HG02870 (cell line): ENCODE data around the gene LETM1.

ENCODE experiments used
- ATAC-seq: cut with Tn5 transposase; IDR thresholded peaks from one replicate; pipeline ENCODE4 v1.9.1; 2021; ENCODE audit warnings: mild to moderate bottlenecking, moderate library complexity; ENCODE audit not compliant: unreplicated experiment

Gene LETM1

DNA sequence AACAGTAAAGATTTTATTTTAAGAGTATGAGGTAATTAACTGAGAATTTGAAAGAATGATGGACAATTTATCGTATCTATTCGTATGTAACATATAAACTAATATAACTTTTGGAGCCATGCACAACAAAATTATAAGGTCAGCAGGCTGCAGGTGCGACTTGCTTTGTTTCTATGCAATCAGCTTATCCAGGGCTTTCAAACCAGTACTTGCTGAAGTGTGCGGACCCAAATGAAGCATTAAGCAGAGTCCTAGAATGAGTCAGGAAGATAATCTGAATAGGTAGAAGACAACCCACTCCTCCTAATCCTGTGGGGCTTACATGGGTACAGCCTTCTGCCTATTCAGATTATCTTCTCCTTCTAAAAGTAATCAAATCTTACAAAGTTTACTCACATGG, 17.3 kb upstream of the LETM1 start:
- ATAC-seq, result no peak

DNA sequence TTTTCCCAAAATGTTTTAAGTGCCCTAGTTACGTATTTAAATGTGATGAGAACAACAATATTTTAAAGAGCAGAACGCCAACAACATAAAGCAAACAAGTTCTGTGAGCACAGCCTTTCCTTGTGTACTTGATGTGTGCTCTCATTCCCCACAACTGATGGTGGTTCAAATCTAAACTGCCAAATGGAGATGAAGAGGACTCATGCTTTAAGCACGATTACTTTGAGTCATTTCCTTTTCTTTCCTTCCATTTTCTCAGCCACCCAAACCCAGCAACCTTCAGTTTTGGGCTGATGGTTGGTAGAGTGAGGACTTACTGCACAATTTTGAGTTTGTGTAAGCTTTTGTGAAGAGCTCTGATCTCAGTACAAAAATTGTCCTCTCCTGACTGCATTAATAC, 16.9 kb upstream of the LETM1 start:
- ATAC-seq, result no peak

DNA sequence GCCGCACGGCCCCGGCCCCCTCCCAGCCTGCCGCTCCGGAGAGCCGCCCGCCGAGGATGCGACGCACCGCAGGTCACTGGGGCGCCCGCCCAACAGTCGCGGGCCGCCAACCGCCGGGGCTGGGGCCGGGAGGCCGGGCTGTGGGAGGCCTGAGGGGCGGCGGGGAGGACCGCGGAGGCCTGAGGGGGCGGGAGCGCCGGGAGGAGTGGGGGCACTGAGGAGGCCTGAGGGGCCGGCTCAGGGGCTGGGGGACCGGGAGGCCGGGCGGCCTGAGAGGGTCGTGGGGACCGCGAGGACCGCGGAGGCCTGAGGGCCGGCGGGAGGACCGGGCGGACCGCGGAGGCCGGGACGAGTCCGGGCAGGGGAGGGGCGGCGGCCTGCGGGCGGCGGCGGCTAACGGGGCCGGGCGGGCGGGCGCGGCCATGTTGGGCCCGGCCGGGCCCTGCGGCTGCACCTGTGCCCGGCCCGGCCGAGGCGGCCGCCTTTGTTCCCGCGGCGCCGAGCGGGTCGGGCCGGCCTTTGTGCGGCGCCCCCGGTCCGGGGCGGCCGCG, 15.6 kb upstream of the LETM1 start:
- ATAC-seq, result peak; percentile 2

DNA sequence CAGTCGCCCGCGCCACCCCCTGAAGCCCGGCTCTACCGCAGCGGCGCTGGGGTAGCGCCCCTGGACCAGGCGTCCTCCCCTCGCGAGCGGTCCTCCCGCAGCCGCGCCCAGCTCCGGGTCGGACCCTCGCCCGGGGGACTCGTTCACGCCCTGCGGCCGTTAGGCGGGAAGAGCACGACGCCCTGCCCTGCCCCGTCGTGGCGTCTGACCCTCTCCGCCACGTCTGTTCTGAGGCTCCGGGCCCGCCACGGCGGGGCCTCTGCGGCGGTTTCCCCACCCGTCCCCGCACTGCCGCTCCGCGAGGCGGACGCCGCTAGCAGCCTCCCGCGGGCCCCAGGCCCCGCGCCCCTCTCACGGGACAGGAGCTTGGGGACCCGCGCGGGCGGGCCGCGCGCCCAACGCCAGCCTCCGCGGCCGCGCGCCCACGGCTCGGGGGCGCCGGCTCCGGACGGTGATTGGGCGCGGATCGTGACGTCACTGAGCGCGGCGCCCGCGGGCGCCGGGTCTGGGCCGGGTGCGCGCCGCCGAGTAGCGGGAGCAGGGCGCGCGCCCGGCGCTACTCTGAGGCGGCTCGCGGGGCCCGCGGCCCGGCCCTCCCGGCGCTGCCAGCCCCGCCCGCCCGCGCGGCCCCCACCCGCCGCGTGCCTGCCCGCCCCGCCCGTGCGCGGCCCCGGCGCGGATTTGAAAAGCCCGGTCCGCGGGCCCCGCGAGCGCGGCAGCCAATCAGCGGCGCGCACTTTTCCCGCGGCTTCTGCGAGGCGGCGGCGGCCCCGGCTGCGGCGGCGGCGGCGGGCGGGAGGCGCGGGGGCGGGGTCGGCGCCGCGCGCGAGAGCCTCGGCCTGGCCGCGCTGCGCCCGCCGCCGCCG, 14.9 kb upstream of the LETM1 start, which contains the start of gene NSD2:
TSS of gene NSD2 (plus strand) at position 816 of the 866 bp plus-strand sequence. CDS start 29,262 bp downstream, outside the sequence.
- peak; percentile 42 for ATAC-seq

DNA sequence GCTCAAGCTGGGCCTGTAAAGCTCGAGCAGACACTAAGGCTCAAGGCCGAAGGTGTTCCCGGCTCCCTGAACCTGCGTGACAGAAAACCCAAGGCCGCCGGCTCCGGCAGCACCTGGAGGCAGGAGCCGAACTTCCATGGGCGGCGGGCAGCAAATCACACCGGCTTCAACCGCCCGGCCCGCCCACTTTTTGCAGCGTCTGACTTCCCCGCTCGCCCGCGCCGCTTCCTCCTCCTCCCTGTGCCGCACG, 14.3 kb upstream of the LETM1 start:
- ATAC-seq, result peak; percentile 59

DNA sequence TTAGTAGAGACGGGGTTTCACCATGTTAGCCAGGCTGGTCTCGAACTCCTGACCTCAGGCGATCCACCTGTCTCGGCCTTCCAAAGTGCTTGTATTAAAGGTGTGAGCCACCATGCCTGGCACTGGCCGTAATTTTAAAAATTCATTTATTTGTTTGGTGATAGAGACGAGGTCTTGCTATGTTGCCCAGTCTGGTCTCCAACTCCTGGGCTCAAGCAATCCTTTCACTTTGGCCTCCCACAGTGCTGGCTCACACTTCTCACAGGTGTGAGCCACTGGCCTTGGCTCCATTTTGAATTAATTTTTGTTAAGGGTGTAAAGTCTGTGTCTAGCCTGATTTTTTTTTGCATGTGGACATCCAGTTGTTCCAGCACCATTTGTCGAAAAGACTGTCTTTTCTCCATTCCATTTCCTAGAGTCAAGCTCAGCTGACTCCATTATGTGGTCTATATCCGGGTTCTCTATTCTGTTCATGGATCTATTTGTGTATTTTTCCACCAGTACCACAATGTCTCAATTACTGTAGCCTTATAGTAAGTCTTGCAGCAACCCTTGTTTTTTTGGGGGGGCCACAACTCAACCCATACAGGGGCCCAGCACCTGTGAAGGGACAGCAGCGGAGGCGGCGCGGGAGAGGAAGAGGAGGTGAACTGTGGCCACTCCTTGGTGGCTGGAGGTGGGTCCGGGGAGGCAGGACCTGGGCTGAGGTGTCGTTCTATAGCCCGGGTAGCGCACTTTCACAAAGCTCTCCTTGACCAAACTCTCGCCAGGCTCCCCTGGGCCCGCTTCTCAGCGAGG, 13.8 kb upstream of the LETM1 start:
- peak; percentile 14 for ATAC-seq

DNA sequence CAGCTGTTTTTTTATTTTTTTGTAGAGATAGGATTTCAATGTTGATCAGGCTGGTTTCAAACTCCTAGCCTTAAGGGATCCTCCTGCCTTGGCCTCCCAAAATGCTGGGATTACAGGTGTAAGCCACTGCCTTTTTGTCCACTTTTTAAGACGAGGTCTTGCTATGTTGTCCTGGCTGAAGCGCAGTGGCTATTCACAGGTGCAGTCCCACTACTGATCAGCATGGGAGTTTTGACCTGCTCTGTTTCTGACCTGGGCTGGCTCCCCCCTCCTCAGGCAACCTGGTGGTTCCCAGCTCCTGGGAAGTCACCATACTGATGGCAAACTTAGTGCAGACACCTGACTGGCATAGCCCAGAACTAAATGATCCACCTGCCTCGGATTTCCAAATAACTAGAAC, 13.0 kb upstream of the LETM1 start:
- ATAC-seq, result no peak

DNA sequence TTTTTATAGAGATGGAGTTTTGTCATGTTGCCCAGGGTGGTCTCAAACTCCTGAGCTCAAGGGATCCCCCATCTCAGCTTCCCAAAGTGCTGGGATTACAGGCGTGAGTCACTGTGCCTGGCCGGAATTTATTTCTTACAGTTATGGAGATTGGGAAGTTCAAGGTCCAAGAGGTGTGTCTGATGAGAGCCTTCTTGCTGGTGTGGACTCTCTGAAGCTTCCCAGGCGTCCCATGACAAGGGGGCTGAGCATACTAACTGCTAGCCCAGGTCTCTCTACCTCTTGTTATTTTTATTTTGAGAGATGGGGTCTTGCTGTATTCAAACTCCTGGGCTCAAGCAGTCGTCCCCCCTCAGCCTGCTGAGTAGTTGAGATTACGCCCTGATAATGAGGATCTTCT, 12.3 kb upstream of the LETM1 start:
- ATAC-seq, result no peak

DNA sequence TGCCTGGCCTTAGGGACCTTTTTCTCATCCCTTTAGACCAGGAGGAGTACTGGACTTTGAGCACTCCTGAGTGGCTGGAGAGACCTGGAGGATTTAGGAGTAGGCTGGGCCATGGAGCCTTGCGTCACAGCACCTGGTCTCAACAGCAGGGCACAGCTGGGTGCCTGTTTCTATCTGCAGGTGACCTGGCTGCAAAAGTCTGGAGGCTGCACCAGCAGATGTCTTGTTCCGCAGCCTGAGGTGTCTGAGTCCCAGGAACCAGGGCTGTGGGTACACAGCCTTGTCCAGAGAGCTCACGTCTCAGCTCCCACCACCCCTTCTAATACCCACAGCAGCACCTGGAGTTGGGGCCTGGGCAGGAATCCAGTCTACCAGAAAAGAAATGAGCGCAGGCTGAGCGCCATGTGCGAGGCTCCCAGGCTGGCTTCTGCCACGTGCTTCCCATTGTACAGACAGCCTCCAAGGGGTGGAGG, 10.3 kb upstream of the LETM1 start:
- ATAC-seq, result no peak

DNA sequence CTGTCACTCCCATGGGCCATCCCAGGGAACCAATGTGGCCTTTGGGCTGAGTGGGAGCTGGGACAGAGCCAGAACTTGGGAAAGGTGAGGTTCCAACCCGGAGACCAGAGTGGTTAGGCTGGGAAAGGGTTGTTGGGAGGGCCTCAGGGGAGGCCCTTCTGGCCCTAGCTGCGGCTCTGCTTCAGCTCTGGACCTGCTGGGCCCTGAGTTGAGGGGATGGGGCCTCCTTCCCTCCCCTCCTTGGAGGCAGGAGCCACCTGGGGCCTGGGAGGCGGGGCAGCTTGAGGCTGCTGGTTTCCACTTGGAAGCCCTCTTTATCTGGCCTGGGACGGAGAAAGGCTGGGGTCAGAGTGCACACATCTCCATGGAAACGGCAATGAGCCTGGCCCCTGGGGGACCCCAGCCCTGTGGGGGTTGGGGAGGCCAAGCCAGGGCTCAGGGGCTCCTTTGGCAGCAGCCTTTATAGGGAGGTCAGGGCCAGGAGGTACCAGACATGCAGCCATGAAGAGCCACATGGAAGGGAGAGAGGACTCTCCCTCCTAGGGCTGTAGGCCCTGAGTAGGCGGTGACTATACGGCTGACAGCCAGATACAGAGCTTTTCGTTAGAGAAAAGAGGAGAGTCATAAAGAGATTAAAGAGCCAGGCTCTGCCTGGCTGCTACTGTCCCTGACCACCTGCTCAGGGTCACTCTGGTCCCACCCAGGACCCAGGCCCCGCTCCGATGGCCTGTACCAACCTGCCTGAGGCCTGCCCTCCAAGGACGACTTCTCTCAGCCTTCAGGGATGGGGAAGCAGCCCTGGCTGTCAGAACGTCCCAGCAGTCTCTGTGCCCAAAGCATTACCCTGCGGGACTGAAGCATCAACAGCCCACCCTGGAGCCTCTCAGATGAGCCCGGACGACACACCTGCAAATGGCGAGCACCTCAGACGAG, 8.4 kb upstream of the LETM1 start:
- ATAC-seq, result no peak

DNA sequence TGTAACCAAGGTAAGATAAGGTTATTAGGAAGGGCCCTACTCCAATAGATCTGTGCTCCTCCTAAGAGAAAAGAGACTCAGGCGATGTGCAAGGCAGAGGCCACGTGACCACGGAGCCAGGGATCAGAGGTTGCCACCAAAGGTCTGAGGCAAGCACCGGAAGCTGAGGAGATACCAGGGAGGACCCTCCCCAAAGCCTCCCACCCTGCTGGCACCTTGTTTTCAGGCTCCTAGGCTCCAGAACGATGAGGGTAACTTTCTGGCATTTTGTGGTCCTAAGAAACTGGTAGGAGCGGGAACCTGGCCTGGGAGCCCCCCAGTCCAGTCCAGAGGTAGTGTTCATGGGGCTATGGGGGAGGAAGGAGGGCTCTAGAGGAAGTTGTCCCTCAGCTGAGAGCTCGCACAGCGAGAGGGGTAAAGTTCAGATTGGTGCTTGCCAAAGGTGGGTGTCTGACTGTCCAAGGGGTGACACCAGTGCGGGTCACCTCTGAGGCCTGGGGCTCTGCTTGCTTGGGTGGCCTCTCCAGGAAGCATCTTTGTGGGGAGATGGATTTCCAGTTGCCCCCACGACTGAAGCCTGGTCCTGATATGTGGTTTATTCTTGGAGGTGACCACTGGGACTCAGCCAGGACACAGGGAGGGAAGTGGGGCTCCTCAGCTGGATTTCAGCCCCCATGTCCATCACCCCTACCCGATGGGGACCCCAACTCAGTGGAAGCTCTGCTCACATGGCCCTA, 7.5 kb upstream of the LETM1 start:
- no peak for ATAC-seq

DNA sequence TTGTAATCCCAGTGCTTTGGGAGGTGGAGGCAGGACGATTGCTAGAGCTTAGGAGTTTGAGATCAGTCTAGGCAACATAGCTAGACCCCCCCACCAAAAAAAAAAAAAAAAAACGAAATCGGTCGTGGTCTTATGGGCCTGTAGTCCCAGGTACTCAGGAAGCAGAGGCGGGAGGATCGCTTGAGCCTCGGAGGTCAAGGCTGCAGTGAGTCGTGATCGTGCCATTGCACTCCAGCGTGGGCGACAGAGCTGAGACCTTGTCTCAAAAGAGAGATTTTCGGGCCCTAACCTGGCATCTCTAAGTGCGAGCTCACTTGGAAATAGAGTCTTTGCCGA, 7.0 kb upstream of the LETM1 start:
- ATAC-seq, result no peak

DNA sequence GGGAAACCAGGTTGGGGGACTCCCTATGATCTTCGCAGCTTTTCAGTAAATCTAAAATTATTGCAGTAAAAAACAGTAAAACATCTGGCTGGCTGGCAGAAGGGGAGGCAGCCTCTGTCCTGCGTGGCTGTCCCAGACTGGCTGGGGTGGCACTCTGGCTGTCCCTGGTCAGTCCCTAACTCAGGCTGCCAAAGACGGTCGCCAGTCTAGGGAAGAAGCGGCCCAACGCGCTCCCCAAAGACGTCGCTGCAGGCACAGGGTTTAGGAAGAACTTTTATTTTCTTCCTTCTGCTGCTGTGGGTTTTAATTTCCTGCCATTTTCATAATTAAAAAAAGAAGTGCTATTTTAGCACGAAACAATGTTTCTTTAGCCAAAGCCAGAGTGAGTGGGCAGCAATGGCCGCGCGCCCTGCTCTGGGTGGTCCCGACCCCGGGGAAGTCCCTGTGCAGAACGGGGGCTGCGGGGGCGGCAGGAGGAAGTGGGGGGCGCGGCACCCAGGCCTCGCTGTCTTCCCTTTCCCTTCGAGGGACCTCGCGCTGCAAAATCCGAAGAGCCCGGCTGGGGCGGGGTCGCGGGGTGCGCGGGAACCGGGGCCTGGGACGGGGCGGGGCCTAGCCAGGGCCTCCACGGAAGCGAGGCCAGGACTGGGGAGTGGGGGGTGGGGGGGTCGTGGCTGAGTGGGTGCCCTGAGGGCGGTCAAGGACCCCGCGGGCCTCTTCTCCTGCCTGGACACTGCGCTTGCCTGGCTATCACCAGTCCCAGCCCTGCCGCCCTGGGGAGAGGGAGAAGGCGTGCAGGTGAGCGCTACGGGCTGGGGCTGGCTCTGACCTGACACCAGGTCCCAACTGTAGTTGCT, 6.3 kb upstream of the LETM1 start:
- ATAC-seq, result no peak

DNA sequence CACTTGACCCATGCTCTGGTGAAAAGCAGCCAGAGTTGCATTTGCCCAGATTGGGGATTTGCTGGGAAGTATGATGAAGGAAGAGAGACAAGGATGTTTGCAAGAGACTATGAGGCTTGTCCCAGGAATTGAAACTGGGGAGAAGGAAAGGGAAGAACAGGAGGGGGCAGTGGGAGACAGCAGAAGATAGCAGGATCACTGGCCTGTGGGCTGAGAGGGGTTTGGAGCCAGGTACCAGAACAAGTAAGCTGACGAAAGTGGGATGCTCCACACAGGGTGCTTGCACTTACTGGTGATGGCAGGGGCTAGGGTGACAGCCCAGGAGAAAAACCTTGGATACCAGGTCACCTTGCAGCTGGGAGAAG, 3.4 kb upstream of the LETM1 start:
- no peak for ATAC-seq

DNA sequence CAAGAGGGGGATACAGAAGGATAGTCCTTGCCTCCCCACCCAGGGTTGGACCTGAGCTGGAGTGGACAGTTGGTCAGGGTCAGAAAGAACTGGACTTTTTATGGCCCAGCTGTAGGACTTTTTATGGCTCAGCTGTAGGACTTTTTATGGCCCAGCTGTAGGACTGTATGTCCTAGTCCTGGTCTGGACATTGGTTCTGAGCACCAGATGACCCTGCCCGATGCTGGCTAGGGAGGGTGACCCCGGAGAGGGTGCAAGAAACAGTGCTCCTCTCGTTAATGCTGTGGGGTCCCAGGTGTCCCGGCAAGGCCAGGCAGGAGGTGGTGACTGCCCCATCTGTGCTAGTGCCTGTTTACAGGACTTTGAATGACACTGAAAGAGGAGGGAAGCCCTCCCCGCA, 2.0 kb upstream of the LETM1 start:
- ATAC-seq, result no peak

DNA sequence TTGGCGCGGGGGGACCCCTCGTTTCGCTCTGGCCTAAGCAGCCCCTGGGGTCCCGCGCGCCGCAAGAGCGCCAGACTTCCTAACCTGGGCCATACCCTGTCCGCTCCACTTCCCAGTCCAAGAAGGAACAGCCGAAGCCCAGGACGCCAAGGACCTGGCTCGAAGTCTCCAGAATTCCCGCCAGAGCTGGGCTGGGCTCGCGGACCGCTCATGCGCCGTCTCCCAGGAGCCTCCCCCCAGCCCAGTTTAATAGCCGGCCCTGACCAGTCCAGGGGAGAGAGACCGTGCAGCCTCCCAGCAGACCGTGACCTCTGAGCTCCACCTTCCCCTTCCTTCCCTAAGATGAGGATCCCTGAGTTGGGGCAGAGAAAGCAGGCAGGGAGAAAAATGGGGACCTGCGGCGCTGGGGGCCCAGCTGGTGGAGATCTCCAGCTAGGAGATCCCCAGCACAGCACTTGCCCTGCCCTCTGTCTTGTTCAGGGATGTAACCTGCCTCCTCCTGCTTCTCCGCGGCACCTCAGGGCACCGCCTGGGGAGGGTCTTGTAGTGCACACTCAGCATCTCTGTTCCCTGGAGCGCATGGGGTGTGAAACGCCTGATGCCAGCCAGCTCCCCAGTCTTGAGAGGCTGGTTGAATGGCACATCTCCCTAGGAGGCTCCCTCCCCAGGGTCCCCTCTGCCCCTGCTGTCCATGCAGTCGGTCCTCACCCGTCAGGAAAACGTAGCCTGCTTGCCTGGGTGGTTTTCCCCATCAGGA, 1.2 kb upstream of the LETM1 start:
- no peak for ATAC-seq

DNA sequence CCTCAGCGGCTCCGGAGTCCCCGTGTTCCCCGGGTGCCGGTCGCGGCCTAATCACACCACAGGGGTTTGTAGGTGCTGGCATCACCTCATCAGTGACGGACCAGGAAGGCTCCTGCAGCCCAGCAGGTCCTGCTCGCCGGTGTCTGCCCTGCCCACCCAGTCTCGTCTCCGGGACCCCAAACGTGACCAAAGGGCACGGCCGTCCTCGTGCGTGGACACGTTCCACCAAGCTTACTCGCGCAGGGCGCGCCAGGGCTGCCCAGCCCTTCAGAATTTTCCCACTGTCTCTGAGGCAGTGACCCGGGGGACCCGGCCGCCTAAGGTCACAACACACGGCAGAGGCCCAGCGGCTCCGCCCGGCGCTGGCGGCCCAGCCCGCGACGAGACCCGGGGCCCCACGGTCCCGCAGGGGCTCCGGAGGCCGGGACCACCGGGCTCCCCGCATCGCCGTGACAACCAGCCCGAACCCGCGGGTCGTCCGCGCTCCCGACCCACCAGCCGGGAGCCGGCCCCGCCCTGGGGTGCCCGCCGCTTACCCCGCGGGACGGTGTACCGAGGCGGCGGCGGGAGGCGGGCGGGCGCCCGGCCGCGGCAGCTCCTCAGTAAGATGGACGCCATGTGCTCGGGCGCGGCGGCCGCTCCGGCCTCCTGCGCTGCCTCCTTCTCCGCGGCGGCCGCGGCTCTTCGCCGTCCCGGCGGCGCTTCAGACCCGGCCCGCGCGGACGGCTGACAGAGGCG, 454 bp downstream of the LETM1 start:
- ATAC-seq, result no peak

DNA sequence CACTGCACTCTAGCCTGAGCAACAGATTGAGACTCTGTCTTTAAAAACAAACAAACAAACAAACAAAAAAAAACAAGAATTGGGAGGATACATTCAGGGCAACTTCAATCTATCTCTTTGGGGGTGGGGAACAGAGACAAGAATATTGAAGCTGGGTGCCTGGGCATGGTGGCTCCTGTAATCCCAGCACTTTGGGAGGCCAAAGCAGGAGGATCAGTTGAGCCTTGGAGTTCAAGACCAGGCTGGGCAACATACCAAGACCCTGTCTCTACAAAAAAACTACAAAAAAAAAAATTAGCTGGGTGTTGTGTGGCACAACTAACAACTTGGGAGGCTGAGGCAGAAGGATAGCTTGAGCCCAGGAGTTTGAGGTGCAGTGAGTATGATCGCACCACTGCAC, 1.2 kb downstream of the LETM1 start:
- no peak for ATAC-seq
